Pancreas (tissue), 10 donors: Measurements from ENCODE around the gene ZC3H12A. TPM values are rescaled to one million over a fixed set of nuclear protein-coding genes. Genes with fewer than 3 reads are reported as not detected.
A peak's percentile ranks its signal among the peaks of the same experiment; 100 is the strongest.

Source experiments
- ATAC-seq, 4 donors: fragments of 200-7000 bp; cut with Tn5 transposase; one replicate each; pipeline versions ENCODE4 v1.8.0 to v1.9.1; 2020; ENCODE audit warnings: mild to moderate bottlenecking in 4 of 4, moderate library complexity in 4 of 4
- DNase-seq, 6 donors: peaks; one replicate each; pipeline ENCODE4 v3.0.0-alpha.2; 2020
- FAIRE-seq: peaks from 2 replicates; lab custom pipeline; 2012; peaks lifted over from hg19 to GRCh38; lab: Jason Lieb, UNC
- H3K27ac ChIP-seq, 4 donors: fragments of 200-600 bp; sonication (generic); 1 replicate in 3 of 4; 2 replicates in 1 of 4; pipeline versions ENCODE4 v1.5.0 to v1.8.0; 2020
- H3K27me3 ChIP-seq, 4 donors: fragments of 200-600 bp; one replicate each; pipeline ENCODE4 v1.8.0; 2021
- H3K36me3 ChIP-seq, 3 donors: fragments of 200-600 bp; sonication (generic) in 1 of 3; one replicate each; pipeline versions ENCODE4 v1.5.0 to v1.8.0; 2020 to 2021
- H3K4me1 ChIP-seq, 3 donors: fragments of 200-600 bp; one replicate each; pipeline ENCODE4 v1.8.0; 2021
- H3K4me3 ChIP-seq, 4 donors: fragments of 200-600 bp; sonication (generic) in 2 of 4; one replicate each; pipeline versions ENCODE4 v1.5.0 to v1.8.0; 2020 to 2021
- H3K9me3 ChIP-seq, 4 donors: fragments of 200-600 bp; one replicate each; pipeline ENCODE4 v1.8.0; 2021
- WGBS, 2 donors: extraction: QIAGEN DNeasy Blood & Tissue Kit; methylation state at CpG; one replicate each; pipeline ENCODE4 v1.1.7; 2013; 5-methylcytosine and 5-hydroxymethylcytosine counted together
- intact Hi-C, 3 donors: fragments of 100-400 bp; cut with DNase I; formaldehyde crosslinking; loops; one replicate each; pipeline versions ENCODE4 v1.11.1 to v1.14.2; 2022
- polyA plus RNA-seq, 2 donors: library from polyadenylated mRNA; stranded (reverse); fragments of 200-250 nt; gene quantifications; one replicate each; pipeline ENCODE4 v1.2.3, GENCODE V29; 2013
- total RNA-seq, 6 donors: library from RNA; stranded (reverse); fragmentation: NEBNext Ultra II Directional in 4 of 6; extraction: Animal tissue kit (Norgen Biotek cat#: 25700) in 4 of 6; gene quantifications; one replicate each; pipeline versions ENCODE4 v1.2.1 to v1.2.4, GENCODE V29; 2021 to 2023
- TF ChIP-seq, protein P1 (sequence below), 4 donors: fragments of 200-600 bp; sonication (generic) in 3 of 4; IDR thresholded peaks; one replicate each; pipeline versions ENCODE4 v1.5.0 to v1.8.0; 2021; ENCODE audit warnings: antibody characterized with exemption in 4 of 4
- donor health status: healthy with polysubstance abuse.
- donor health status: DM: no; HTN: no; CAD: no; lungs with moderate emphysema.
- donor health status: DM: no; HTN: no; CAD: no.
- donor health status: control.
- donor health status: control.
- donor health status: Bipolar disorder and iron deficiency.
- donor health status: DM: yes; HTN: yes; CAD: no.
- donor health status: DM: no; HTN: no; CAD: no.
- donor health status: DM: no; HTN: no; CAD: no.
- donor health status: DM: yes; HTN: yes; CAD: no.

Gene ZC3H12A
- total and polyA plus RNA-seq, 8 donors = 4.1 to 13.1 (median 9.9) TPM

- Histone ChIP-seq H3K27me3 (no peaks in the 10 kb centered on the region), H3K4me1 (peaks cover 33 to 47% (median 47%) of the 10 kb centered on the region in 3 donors), H3K27ac (peak overlapping the region; percentile 72 to 97 (median 94)), H3K4me3 (peak overlapping the region in 3 of 4 donors; percentile 17 to 83 (median 76)), H3K9me3 (no peaks in the 10 kb centered on the region), H3K36me3 (peaks cover 18 to 42% (median 31%) of the 10 kb centered on the region in 3 donors)
- ATAC-seq (no peak), DNase-seq (peak in 1 of 6 donors; percentile 34), FAIRE-seq (no peak)
- intact Hi-C loops = no loop called here
- TF ChIP-seq, protein P1, sequence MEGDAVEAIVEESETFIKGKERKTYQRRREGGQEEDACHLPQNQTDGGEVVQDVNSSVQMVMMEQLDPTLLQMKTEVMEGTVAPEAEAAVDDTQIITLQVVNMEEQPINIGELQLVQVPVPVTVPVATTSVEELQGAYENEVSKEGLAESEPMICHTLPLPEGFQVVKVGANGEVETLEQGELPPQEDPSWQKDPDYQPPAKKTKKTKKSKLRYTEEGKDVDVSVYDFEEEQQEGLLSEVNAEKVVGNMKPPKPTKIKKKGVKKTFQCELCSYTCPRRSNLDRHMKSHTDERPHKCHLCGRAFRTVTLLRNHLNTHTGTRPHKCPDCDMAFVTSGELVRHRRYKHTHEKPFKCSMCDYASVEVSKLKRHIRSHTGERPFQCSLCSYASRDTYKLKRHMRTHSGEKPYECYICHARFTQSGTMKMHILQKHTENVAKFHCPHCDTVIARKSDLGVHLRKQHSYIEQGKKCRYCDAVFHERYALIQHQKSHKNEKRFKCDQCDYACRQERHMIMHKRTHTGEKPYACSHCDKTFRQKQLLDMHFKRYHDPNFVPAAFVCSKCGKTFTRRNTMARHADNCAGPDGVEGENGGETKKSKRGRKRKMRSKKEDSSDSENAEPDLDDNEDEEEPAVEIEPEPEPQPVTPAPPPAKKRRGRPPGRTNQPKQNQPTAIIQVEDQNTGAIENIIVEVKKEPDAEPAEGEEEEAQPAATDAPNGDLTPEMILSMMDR (IDR thresholded peaks at IDR 0.05) = no peak
- WGBS, 2 donors = 25 to 31% methylated on average over 3 of the region's 3 CpGs
Observed at GRCh38 chr1:37478890-37479254, 4.5 kb downstream of the ZC3H12A start.

DNA sequence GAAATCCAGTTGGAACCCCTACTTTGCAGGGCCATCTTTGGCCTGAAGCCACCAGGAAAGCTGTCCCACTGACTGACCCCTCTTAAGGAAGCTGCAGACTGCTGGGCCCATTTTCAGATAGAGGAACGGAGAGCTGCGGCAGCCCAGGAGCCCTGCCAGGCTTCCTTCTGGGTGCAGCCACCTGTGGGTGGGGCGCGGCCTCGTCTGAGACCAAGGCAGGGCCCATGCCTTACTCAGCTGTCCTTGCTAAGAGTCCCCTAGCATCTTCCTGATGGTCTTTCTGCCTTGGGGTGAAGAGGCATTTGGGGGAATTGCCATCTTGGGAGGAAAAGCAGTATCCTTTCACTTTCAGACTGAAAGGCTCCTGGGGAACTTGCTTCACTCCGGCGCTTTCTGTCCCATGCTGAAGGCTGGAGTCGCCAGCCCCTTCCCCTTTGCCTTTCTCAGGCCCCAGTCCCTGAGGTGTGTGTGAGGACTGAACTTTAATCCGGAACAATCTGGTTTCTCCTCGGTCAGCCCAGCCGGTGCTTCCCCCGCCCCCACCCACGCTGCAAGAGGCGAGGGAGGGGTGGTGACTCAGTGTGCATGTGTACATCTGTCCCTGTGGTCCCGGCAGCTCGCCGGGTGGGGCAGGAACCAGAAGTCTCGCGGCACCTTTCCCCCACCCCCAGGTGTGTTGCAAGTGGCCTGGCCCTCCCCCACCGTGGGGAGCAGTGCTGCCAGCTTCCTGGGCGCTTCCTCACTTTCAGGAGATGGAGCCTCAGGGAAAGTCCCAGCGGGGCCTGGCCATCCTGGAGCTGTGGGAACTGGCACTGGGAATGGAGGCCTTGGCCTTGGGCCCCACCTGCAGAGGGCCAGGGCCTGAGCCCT is 5.1 kb downstream of the ZC3H12A start:
- intact Hi-C loops = no loop called here
- no peaks in the 10 kb centered on the region for H3K27me3 ChIP-seq
- H3K4me1 ChIP-seq = peaks cover 39 to 53% (median 53%) of the 10 kb centered on the region in 3 donors
- TF ChIP-seq, protein P1 (IDR thresholded peaks at IDR 0.05) = no peak
- peak; percentile 66 to 75 (median 70) for ATAC-seq
- no peaks in the 10 kb centered on the region for H3K9me3 ChIP-seq
- WGBS, 2 donors = 8 to 11% methylated on average over 21 to 22 of the region's 22 CpGs
- peaks cover 18 to 42% (median 31%) of the 10 kb centered on the region in 3 donors for H3K36me3 ChIP-seq
- H3K4me3 ChIP-seq = peak overlapping the region in 3 of 4 donors; percentile 17 to 83 (median 76)
- peak overlapping the region; percentile 72 to 97 (median 94) for H3K27ac ChIP-seq
- DNase-seq = peak; percentile 88 to 95 (median 94)
- FAIRE-seq = no peak

DNA sequence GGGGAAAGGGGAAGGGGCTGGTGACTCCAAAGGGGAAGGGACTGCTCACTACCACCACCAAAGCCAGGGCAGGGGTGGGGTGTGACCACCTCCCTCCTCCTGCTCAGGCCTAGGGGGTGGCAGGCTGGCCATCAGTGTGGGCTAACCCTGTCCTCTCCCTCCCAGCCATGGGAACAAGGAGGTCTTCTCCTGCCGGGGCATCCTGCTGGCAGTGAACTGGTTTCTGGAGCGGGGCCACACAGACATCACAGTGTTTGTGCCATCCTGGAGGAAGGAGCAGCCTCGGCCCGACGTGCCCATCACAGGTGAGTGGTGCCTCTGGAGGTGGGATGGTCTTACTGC is 5.7 kb downstream of the ZC3H12A start:
- Histone ChIP-seq H3K27me3 (no peaks in the 10 kb centered on the region), H3K27ac (peak overlapping the region; percentile 72 to 97 (median 94)), H3K4me1 (peaks cover 45 to 59% (median 59%) of the 10 kb centered on the region in 3 donors), H3K9me3 (no peaks in the 10 kb centered on the region), H3K4me3 (peak overlapping the region in 2 of 4 donors; percentile 76 to 83), H3K36me3 (peaks cover 18 to 42% (median 31%) of the 10 kb centered on the region in 3 donors)
- no peak for FAIRE-seq
- intact Hi-C loops = no loop called here
- WGBS, 2 donors = 60 to 63% methylated on average over 5 of the region's 5 CpGs
- no peak for ATAC-seq
- TF ChIP-seq, protein P1 (IDR thresholded peaks at IDR 0.05) = no peak
- peak in 3 of 6 donors; percentile 53 to 82 (median 68) for DNase-seq

DNA sequence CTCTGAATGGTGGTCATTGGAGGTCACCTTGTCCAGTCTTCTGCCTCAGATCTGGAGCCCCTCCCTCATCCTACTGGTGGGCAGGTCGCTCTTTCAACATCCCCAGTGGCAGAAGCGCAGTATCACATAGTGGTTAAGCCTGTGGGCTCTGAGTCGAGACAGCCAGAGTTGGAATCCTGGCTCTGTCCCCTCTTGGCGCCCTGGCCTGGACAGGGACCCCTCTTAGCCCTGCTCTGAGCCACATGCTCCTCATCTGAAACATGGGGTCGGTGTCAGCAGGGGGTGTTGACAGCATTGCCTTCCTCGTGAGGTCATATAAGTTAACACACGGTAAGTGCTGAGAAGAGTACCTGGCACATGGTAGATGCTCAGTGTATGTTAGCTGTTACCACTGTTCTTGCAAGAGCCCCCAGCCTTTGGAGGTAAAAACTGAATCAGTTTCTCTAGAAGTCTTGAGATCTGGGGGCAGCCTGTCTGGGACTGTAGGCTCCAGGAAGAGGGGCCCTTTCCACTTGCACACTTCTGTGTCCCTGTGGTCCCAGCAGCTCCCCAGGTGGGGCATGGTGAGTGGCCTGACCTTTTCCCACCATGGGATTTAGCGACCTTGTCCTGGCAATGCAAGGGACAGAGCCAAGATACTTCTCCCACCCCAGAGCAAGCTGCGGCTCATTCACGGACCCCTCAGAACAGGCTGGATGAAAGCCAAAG is 6.4 kb downstream of the ZC3H12A start:
- DNase-seq (peak in 2 of 6 donors; percentile 32 to 36), FAIRE-seq (no peak), ATAC-seq (no peak)
- H3K36me3 ChIP-seq = peaks cover 18 to 42% (median 31%) of the 10 kb centered on the region in 3 donors
- no peaks in the 10 kb centered on the region for H3K9me3 ChIP-seq
- peak overlapping the region in 3 of 4 donors; percentile 72 to 97 (median 96) for H3K27ac ChIP-seq
- WGBS, 2 donors = 87 to 88% methylated on average over 10 of the region's 10 CpGs
- no peak overlapping the region for H3K4me3 ChIP-seq
- H3K27me3 ChIP-seq = no peaks in the 10 kb centered on the region
- TF ChIP-seq, protein P1 (IDR thresholded peaks at IDR 0.05) = no peak
- intact Hi-C loops = no loop called here
- peaks cover 50 to 66% (median 65%) of the 10 kb centered on the region in 3 donors for H3K4me1 ChIP-seq
